ENCODE results near the gene HECTD1. TPM values are rescaled to one million over a fixed set of nuclear protein-coding genes. Genes with fewer than 3 reads are reported as not detected.

HECTD1 gene
- polyA plus RNA-seq, 1 of the 3 experiments (the other 2 are of a cell fraction), result 43.2 TPM

DNA sequence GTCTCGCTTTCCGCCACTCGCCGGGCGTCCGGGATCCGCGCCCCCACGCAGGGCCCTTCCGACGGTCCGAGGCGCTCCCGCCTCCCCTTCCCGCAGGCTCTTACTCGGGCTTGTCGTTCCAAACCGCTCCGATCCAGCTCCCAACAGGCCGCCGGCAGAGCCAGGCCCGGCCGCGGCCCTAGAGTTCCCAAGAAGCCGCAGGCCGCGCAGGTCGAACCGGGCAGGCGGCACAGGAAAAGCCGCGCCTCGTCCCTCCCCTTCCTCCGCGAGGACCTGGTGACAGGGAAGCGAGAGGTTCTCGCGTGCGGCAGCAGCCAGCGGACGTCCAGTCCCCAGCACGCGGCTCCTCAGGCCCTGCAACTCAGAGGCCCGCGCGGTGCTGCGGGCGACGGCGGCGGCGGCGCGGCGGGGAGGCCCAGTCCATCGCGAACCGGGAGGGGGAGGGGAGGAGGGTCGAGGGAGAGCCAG, 272 bp downstream of the HECTD1 start:
- peaks cover 19% of the 10 kb centered on the region for H3F3A ChIP-seq (replicated peaks; ENCODE audit: insufficient read depth)
- WGBS (ENCODE audit: low lambda C conversion rate), result 0% methylated on average over 18 of the region's 59 CpGs
- DNase-seq, result no peak
- no peak overlapping the region; the same call in 1 of the 2 replicates for H2AFZ ChIP-seq (ENCODE audit: low read depth)
- TF ChIP-seq FOXM1 (IDR thresholded peaks at IDR 0.05; ENCODE audit: low read depth) (0 out of 2 replicates have a peak, but pooled peaks have one; percentile 14), ELF1 (IDR thresholded peaks at IDR 0.05) (no peak), EP300 (IDR thresholded peaks at IDR 0.05; ENCODE audit: borderline replicate concordance in 1 of 2, low read depth in 1 of 2, low read length in 1 of 2) (peak in 1 of 2 experiments; percentile 7; a peak in 1 of 4 replicates), RXRA (IDR thresholded peaks at IDR 0.05; ENCODE audit: borderline replicate concordance, low read depth) (peak; percentile 4; the same call in 1 of the 2 replicates), JUND (IDR thresholded peaks at IDR 0.05) (no peak), GATA2 (CRISPR knock-in tag; IDR thresholded peaks at IDR 0.05) (0 out of 2 replicates have a peak, but pooled peaks have one; percentile 9), MXI1 (IDR thresholded peaks at IDR 0.05; ENCODE audit: low read depth, low read length) (peak; percentile 39; the same call in 1 of the 2 replicates), GABPA (IDR thresholded peaks at IDR 0.05; ENCODE audit: low read depth) (peak; percentile 40; the same call in 1 of the 2 replicates), TAF1 (IDR thresholded peaks at IDR 0.05; ENCODE audit: borderline replicate concordance, low read depth, low read length) (0 out of 2 replicates have a peak, but pooled peaks have one; percentile 35), YY1 (IDR thresholded peaks at IDR 0.05; ENCODE audit: low read depth) (peak; percentile 36; the same call in 1 of the 2 replicates)
- POLR2A ChIA-PET, result interaction anchor here (0.6 to 2.1 kb wide), 6 partner anchors 10 to 213 kb away, joined by 3 to 12 read pairs (median 4); partner anchors contain the start of genes AP4S1, HEATR5A and STRN3
- peaks cover 2 to 16% of the 10 kb centered on the region in 2 experiments for H3K36me3 ChIP-seq (replicated peaks in 1 of 2; ENCODE audit: control insufficient read depth in 1 of 2, insufficient read depth in 2 of 2, low read length in 1 of 2)
- H3K4me3 ChIP-seq (ENCODE audit: low read depth in 2 of 2, low read length in 1 of 2), result peak overlapping the region; percentile 77 to 87
- no peaks in the 10 kb centered on the region; the same call in 1 of the 2 replicates for H3K9me3 ChIP-seq
- peak overlapping the region; percentile 95 to 98 for H3K27ac ChIP-seq (ENCODE audit: low read depth in 2 of 2, low read length in 1 of 2)
- peak overlapping the region; percentile 96 for H3K9ac ChIP-seq
- CTCF ChIA-PET, result interaction anchor here (0.7 to 2.1 kb wide), 20 partner anchors 13 to 996 kb away, joined by 3 to 8 read pairs (median 4); partner anchors contain the start of genes DTD2, HEATR5A and RNU6-8
- H3K79me2 ChIP-seq (ENCODE audit: insufficient read depth), result peaks cover 51% of the 10 kb centered on the region
- H4K20me1 ChIP-seq (ENCODE audit: insufficient read depth), result peaks cover 33% of the 10 kb centered on the region
- H3K9me2 ChIP-seq, result no peaks in the 10 kb centered on the region
- peak overlapping the region; percentile 93 for H3K4me2 ChIP-seq
- no peaks in the 10 kb centered on the region for H3K27me3 ChIP-seq (ENCODE audit: insufficient read depth)
- peaks cover 5 to 18% of the 10 kb centered on the region in 2 experiments for H3K4me1 ChIP-seq (ENCODE audit: control insufficient read depth in 1 of 2, insufficient read depth in 2 of 2, low read depth in 1 of 2, low read length in 1 of 2)

- peaks cover 5 to 18% of the 10 kb centered on the region in 2 experiments for H3K4me1 ChIP-seq (ENCODE audit: control insufficient read depth in 1 of 2, insufficient read depth in 2 of 2, low read depth in 1 of 2, low read length in 1 of 2)
- H3K27me3 ChIP-seq (ENCODE audit: insufficient read depth), result no peaks in the 10 kb centered on the region
- H3F3A ChIP-seq (replicated peaks; ENCODE audit: insufficient read depth), result peaks cover 19% of the 10 kb centered on the region
- WGBS (ENCODE audit: low lambda C conversion rate), result 1% methylated on average over 24 of the region's 55 CpGs
- TF ChIP-seq, protein P1, sequence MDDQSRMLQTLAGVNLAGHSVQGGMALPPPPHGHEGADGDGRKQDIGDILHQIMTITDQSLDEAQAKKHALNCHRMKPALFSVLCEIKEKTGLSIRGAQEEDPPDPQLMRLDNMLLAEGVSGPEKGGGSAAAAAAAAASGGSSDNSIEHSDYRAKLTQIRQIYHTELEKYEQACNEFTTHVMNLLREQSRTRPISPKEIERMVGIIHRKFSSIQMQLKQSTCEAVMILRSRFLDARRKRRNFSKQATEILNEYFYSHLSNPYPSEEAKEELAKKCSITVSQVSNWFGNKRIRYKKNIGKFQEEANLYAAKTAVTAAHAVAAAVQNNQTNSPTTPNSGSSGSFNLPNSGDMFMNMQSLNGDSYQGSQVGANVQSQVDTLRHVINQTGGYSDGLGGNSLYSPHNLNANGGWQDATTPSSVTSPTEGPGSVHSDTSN (IDR thresholded peaks at IDR 0.05), result no peak
- no peak for TF ChIP-seq POLR2AphosphoS5 (IDR thresholded peaks at IDR 0.05; ENCODE audit: low read depth, low read length)
- TF ChIP-seq ELF1 (IDR thresholded peaks at IDR 0.05), result no peak
- no peak for TF ChIP-seq JUND (IDR thresholded peaks at IDR 0.05)
- TF ChIP-seq MXI1 (IDR thresholded peaks at IDR 0.05; ENCODE audit: low read depth, low read length), result no peak
- TF ChIP-seq TAF1 (IDR thresholded peaks at IDR 0.05; ENCODE audit: borderline replicate concordance, low read depth, low read length), result no peak
- TF ChIP-seq FOXJ3 (CRISPR knock-in tag; IDR thresholded peaks at IDR 0.05), result no peak
- TF ChIP-seq EZH2phosphoT487 (IDR thresholded peaks at IDR 0.05; ENCODE audit: borderline replicate concordance, low read depth), result no peak
- TF ChIP-seq FOSL2 (IDR thresholded peaks at IDR 0.05; ENCODE audit: borderline replicate concordance, low read depth), result no peak
- TF ChIP-seq, protein P2, sequence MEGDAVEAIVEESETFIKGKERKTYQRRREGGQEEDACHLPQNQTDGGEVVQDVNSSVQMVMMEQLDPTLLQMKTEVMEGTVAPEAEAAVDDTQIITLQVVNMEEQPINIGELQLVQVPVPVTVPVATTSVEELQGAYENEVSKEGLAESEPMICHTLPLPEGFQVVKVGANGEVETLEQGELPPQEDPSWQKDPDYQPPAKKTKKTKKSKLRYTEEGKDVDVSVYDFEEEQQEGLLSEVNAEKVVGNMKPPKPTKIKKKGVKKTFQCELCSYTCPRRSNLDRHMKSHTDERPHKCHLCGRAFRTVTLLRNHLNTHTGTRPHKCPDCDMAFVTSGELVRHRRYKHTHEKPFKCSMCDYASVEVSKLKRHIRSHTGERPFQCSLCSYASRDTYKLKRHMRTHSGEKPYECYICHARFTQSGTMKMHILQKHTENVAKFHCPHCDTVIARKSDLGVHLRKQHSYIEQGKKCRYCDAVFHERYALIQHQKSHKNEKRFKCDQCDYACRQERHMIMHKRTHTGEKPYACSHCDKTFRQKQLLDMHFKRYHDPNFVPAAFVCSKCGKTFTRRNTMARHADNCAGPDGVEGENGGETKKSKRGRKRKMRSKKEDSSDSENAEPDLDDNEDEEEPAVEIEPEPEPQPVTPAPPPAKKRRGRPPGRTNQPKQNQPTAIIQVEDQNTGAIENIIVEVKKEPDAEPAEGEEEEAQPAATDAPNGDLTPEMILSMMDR (IDR thresholded peaks at IDR 0.05), result no peak
- no peak for TF ChIP-seq SIN3A (IDR thresholded peaks at IDR 0.05; ENCODE audit: borderline replicate concordance, low read depth, low read length)
- H3K27ac ChIP-seq (ENCODE audit: low read depth in 2 of 2, low read length in 1 of 2), result peak overlapping the region; percentile 95 to 98
- peak; percentile 66 for DNase-seq
- POLR2A ChIA-PET, result interaction anchor here (1.2 to 2.1 kb wide), 2 partner anchors 181 to 214 kb away, joined by 3 to 12 read pairs; partner anchors contain the start of genes AP4S1, HEATR5A and STRN3
- H4K20me1 ChIP-seq (ENCODE audit: insufficient read depth), result peaks cover 33% of the 10 kb centered on the region
- H3K4me3 ChIP-seq (ENCODE audit: low read depth in 2 of 2, low read length in 1 of 2), result peak overlapping the region; percentile 77 to 87
- peaks cover 57% of the 10 kb centered on the region for H3K79me2 ChIP-seq (ENCODE audit: insufficient read depth)
- H3K9ac ChIP-seq, result peak overlapping the region; percentile 96
- no peaks in the 10 kb centered on the region; the same call in 1 of the 2 replicates for H3K9me3 ChIP-seq
- peaks cover 4 to 20% of the 10 kb centered on the region in 2 experiments for H3K36me3 ChIP-seq (replicated peaks in 1 of 2; ENCODE audit: control insufficient read depth in 1 of 2, insufficient read depth in 2 of 2, low read length in 1 of 2)
- H3K4me2 ChIP-seq, result peak overlapping the region; percentile 93
- CTCF ChIA-PET, result interaction anchor here (0.7 to 2.1 kb wide), 9 partner anchors 15 to 243 kb away, joined by 3 to 8 read pairs (median 5); no protein-coding TSS in a partner anchor
- H2AFZ ChIP-seq (ENCODE audit: low read depth), result no peak overlapping the region; the same call in 1 of the 2 replicates
- H3K9me2 ChIP-seq, result no peaks in the 10 kb centered on the region
These were observed 882 bp downstream of the HECTD1 start for GRCh38 chr14:31206536-31207286.
